HL-60 (cell line): ENCODE results near the gene NUDCD3.

ENCODE experiments used
- CTCF ChIP-seq: IDR thresholded peaks from one replicate; pipeline ENCODE4 v1.5.1; 2011; ENCODE audit warnings: low read length, control low read depth, inconsistent platforms; ENCODE audit not compliant: insufficient read depth
- GABPA ChIP-seq: IDR thresholded peaks from 2 replicates; pipeline ENCODE4 v1.6.1; 2012; ENCODE audit warnings: low read depth
- POLR2AphosphoS5 ChIP-seq: IDR thresholded peaks from 2 replicates; pipeline ENCODE4 v1.6.1; 2012; ENCODE audit warnings: low read depth
- REST ChIP-seq: IDR thresholded peaks from 2 replicates; pipeline ENCODE4 v1.6.1; 2012; ENCODE audit warnings: low read depth; ENCODE audit not compliant: insufficient replicate concordance
- SPI1 ChIP-seq: IDR thresholded peaks from 2 replicates; pipeline ENCODE4 v1.6.1; 2012; ENCODE audit warnings: low read depth, mild to moderate bottlenecking, borderline replicate concordance

- TF ChIP-seq CTCF = no peak
- TF ChIP-seq POLR2AphosphoS5 = no peak
- TF ChIP-seq REST = no peak
- no peak for TF ChIP-seq SPI1
- TF ChIP-seq GABPA = no peak
Measured at GRCh38 chr7:44538798-44539668, 48.6 kb upstream of the NUDCD3 start.
